PC-3 (cell line): Measurements from ENCODE around the gene MECR. TPM values are rescaled to one million over a fixed set of nuclear protein-coding genes. Genes with fewer than 3 reads are reported as not detected.

ENCODE experiments used
- ATAC-seq: fragments of 200-7000 bp; cut with Tn5 transposase; 2 replicates; pipeline ENCODE4 v1.9.1; 2020; ENCODE audit warnings: mild to moderate bottlenecking, moderate library complexity
- BruUV-seq: library from RNA; stranded (reverse); fragments of 400-500 nt; replicated peaks from 2 replicates; lab custom pipeline; 2021; lab: Mats Ljungman, UMichigan
- CTCF ChIA-PET: fragments of 300-600 bp; sonication (Branson Sonifier 250); formaldehyde crosslinking; loops from one replicate; lab custom pipeline; 2022; ENCODE audit warnings: antibody characterized with exemption; lab: Charles Lee
- POLR2A ChIA-PET: fragments of 300-600 bp; sonication (Branson Sonifier 250); formaldehyde crosslinking; loops from one replicate; lab custom pipeline; 2022; ENCODE audit warnings: antibody characterized with exemption; ENCODE audit not compliant: unreplicated experiment; lab: Charles Lee
- DNase-seq: peaks from one replicate; pipeline ENCODE4 v3.0.0-alpha.2; 2015
- H2AFZ ChIP-seq: fragments of 300-600 bp; sonication (generic); 2 replicates; pipeline ENCODE4 v1.6.0; 2016; ENCODE audit warnings: antibody characterized with exemption, low read length
- H3F3A ChIP-seq: fragments of 300-600 bp; sonication (generic); one replicate; pipeline ENCODE4 v1.6.0; 2017; ENCODE audit warnings: antibody characterized with exemption, low read length, control low read depth, mild to moderate bottlenecking; ENCODE audit not compliant: unreplicated experiment
- H3K27ac ChIP-seq: fragments of 300-600 bp; sonication (generic); 2 replicates; pipeline ENCODE4 v1.5.1; 2016; ENCODE audit warnings: mild to moderate bottlenecking, low read length
- H3K27me3 ChIP-seq: fragments of 300-600 bp; sonication (generic); 2 replicates; pipeline ENCODE4 v1.6.1; 2016; ENCODE audit warnings: low read length, mixed read lengths
- H3K36me3 ChIP-seq: fragments of 300-600 bp; sonication (generic); 2 replicates; pipeline ENCODE4 v1.6.1; 2016; ENCODE audit warnings: low read depth, mixed run types, low read length, mixed read lengths
- H3K4me1 ChIP-seq: fragments of 300-600 bp; sonication (generic); 2 replicates; pipeline ENCODE4 v1.5.1; 2016; ENCODE audit warnings: low read length; ENCODE audit not compliant: insufficient read depth
- H3K4me2 ChIP-seq: fragments of 300-600 bp; sonication (generic); 2 replicates; pipeline ENCODE4 v1.6.0; 2016; ENCODE audit warnings: low read length
- H3K4me3 ChIP-seq: fragments of 300-600 bp; sonication (generic); 2 replicates; pipeline ENCODE4 v1.5.1; 2016; ENCODE audit warnings: mild to moderate bottlenecking, low read length, mixed read lengths
- H3K79me2 ChIP-seq: fragments of 300-600 bp; sonication (generic); 2 replicates; pipeline ENCODE4 v1.6.1; 2017; ENCODE audit warnings: low read length, mixed read lengths
- H3K9ac ChIP-seq: fragments of 300-600 bp; sonication (generic); 2 replicates; pipeline ENCODE4 v1.6.0; 2016; ENCODE audit warnings: mild to moderate bottlenecking, low read length
- H3K9me2 ChIP-seq: fragments of 300-600 bp; sonication (generic); replicated peaks from 2 replicates; pipeline ENCODE4 v1.6.1; 2016; ENCODE audit warnings: mixed run types, low read length, mixed read lengths
- H3K9me3 ChIP-seq: fragments of 300-600 bp; sonication (generic); 2 replicates; pipeline ENCODE4 v1.6.1; 2016; ENCODE audit warnings: low read length, mixed read lengths
- H4K20me1 ChIP-seq: fragments of 300-600 bp; sonication (generic); 2 replicates; pipeline ENCODE4 v1.6.1; 2016; ENCODE audit warnings: low read length, mixed read lengths
- EZH2 ChIP-seq: fragments of 300-600 bp; sonication (generic); IDR thresholded peaks from one replicate; pipeline ENCODE4 v1.6.1; 2017; ENCODE audit warnings: antibody characterized with exemption, mild to moderate bottlenecking, low read length; ENCODE audit not compliant: unreplicated experiment
- EZH2phosphoT487 ChIP-seq: fragments of 300-600 bp; sonication (generic); IDR thresholded peaks from 2 replicates; pipeline ENCODE4 v1.6.1; 2018; ENCODE audit warnings: mild to moderate bottlenecking, antibody characterized with exemption, low read length, borderline replicate concordance
- intact Hi-C: fragments of 100-400 bp; cut with micrococcal nuclease; formaldehyde crosslinking; loops from 2 replicates; pipeline ENCODE4 v1.9.0; 2023
- total RNA-seq: library from RNA; depleted of rRNA; stranded (reverse); fragments of >200 nt; gene quantifications from 2 replicates; pipeline ENCODE4 v1.2.3, GENCODE V29; 2014
- TF ChIP-seq, protein P1 (sequence below): fragments of 300-600 bp; sonication (generic); conservative IDR thresholded peaks from 2 replicates; pipeline ENCODE4 v1.5.1; 2017; ENCODE audit warnings: antibody characterized with exemption, low read depth, mild to moderate bottlenecking, low read length

The MECR gene
- total RNA-seq, 1 experiment from 2014 or later: 30.5 TPM

- H3K4me1 ChIP-seq: peaks cover 17% of the 10 kb centered on the region
- BruUV-seq: no TSS peak
- H3K27me3 ChIP-seq: no peaks in the 10 kb centered on the region
- no peaks in the 10 kb centered on the region for H3K36me3 ChIP-seq
- no peaks in the 10 kb centered on the region for H3K9me2 ChIP-seq
- no peaks in the 10 kb centered on the region for H3K9me3 ChIP-seq
- peak; percentile 4; the same call in 1 of the 2 replicates for ATAC-seq
- H2AFZ ChIP-seq: no peak overlapping the region
- no peaks in the 10 kb centered on the region for H3F3A ChIP-seq
- no peak overlapping the region for H3K4me3 ChIP-seq
- intact Hi-C loops: loop anchor here (1.0 to 2.0 kb wide), 2 partner anchors 62 to 151 kb away; no protein-coding TSS in a partner anchor
- TF ChIP-seq EZH2phosphoT487 (no peak), EZH2 (no peak)
- TF ChIP-seq, protein P1, sequence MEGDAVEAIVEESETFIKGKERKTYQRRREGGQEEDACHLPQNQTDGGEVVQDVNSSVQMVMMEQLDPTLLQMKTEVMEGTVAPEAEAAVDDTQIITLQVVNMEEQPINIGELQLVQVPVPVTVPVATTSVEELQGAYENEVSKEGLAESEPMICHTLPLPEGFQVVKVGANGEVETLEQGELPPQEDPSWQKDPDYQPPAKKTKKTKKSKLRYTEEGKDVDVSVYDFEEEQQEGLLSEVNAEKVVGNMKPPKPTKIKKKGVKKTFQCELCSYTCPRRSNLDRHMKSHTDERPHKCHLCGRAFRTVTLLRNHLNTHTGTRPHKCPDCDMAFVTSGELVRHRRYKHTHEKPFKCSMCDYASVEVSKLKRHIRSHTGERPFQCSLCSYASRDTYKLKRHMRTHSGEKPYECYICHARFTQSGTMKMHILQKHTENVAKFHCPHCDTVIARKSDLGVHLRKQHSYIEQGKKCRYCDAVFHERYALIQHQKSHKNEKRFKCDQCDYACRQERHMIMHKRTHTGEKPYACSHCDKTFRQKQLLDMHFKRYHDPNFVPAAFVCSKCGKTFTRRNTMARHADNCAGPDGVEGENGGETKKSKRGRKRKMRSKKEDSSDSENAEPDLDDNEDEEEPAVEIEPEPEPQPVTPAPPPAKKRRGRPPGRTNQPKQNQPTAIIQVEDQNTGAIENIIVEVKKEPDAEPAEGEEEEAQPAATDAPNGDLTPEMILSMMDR: no peak
- H3K9ac ChIP-seq: no peak overlapping the region
- H4K20me1 ChIP-seq: no peaks in the 10 kb centered on the region
- H3K79me2 ChIP-seq: peaks cover 11% of the 10 kb centered on the region
- no peak for DNase-seq
- ChIA-PET CTCF (interaction anchor here (0.5 to 1.0 kb wide), 5 partner anchors 57 to 1135 kb away, joined by 3 to 7 read pairs (median 4); no protein-coding TSS in a partner anchor), POLR2A (no interaction called here)
- no peak overlapping the region for H3K4me2 ChIP-seq
- no peak overlapping the region for H3K27ac ChIP-seq
Observed at GRCh38 chr1:29245261-29245660, 14.5 kb upstream of the MECR start.

- Histone ChIP-seq H3K4me2 (peak overlapping the region; percentile 8; the same call in 1 of the 2 replicates), H3K79me2 (peaks cover 20% of the 10 kb centered on the region), H2AFZ (no peak overlapping the region), H3K4me3 (no peak overlapping the region), H3K4me1 (peaks cover 31% of the 10 kb centered on the region), H4K20me1 (no peaks in the 10 kb centered on the region), H3K27me3 (no peaks in the 10 kb centered on the region), H3K9me2 (no peaks in the 10 kb centered on the region), H3K9me3 (no peaks in the 10 kb centered on the region), H3K9ac (no peak overlapping the region; the same call in 1 of the 2 replicates), H3K27ac (peak overlapping the region; percentile 37), H3K36me3 (no peaks in the 10 kb centered on the region), H3F3A (no peaks in the 10 kb centered on the region)
- DNase-seq (peak; percentile 59), ATAC-seq (no peak)
- ChIA-PET POLR2A (no interaction called here), CTCF (no interaction called here)
- intact Hi-C loops: loop anchor here (2.0 kb wide), 1 partner anchor 63 kb away; no protein-coding TSS in a partner anchor
- no TSS peak for BruUV-seq
- TF ChIP-seq EZH2phosphoT487 (no peak), EZH2 (no peak)
- TF ChIP-seq, protein P1: no peak
Observed at GRCh38 chr1:29243871-29244200, 13.1 kb upstream of the MECR start.

GRCh38 chr1:29243023-29243870 lies 12.5 kb upstream of the MECR start:
- no peaks in the 10 kb centered on the region for H4K20me1 ChIP-seq
- peaks cover 22% of the 10 kb centered on the region for H3K79me2 ChIP-seq
- ChIA-PET POLR2A (no interaction called here), CTCF (no interaction called here)
- H3K27ac ChIP-seq: peak overlapping the region; percentile 37
- no peaks in the 10 kb centered on the region for H3K9me2 ChIP-seq
- no peak for ATAC-seq
- H2AFZ ChIP-seq: no peak overlapping the region
- no peaks in the 10 kb centered on the region for H3K9me3 ChIP-seq
- no peaks in the 10 kb centered on the region for H3F3A ChIP-seq
- peak overlapping the region; percentile 8; the same call in 1 of the 2 replicates for H3K4me2 ChIP-seq
- H3K36me3 ChIP-seq: no peaks in the 10 kb centered on the region
- intact Hi-C loops: no loop called here
- peaks cover 37% of the 10 kb centered on the region for H3K4me1 ChIP-seq
- BruUV-seq: no TSS peak
- H3K9ac ChIP-seq: peak overlapping the region; percentile 9; the same call in 1 of the 2 replicates
- no peak overlapping the region for H3K4me3 ChIP-seq
- no peak for DNase-seq
- H3K27me3 ChIP-seq: no peaks in the 10 kb centered on the region
- TF ChIP-seq, protein P1: no peak
- TF ChIP-seq EZH2phosphoT487 (no peak), EZH2 (no peak)
